Measurements from ENCODE around the gene SCN1B. TPM values are rescaled to one million over a fixed set of nuclear protein-coding genes. Genes with fewer than 3 reads are reported as not detected.
"Not testable (repeated sequence)": the region's sequence is repeated elsewhere in the genome, so short reads cannot be mapped to it uniquely, and the experiment has no call there.

The SCN1B gene
- total RNA-seq, 4 donors from 2014 or later = 194 to 469 (median 289) TPM

GRCh38 chr19:34995551-34995950, 34.7 kb upstream of the SCN1B start:
- intact Hi-C loops (cut with DNase I; ENCODE audit: low total_unique reads) (no loop called here), in situ Hi-C loops (cut with MboI; ENCODE audit: low sequenced_read_pairs in 4 of 4) (loop anchor here in 1 of 4 donors (25.0 kb wide), 1 partner anchor 267 kb away; the partner anchor contains the start of gene USF2)
- no peak for DNase-seq
- peaks cover 15 to 30% of the 10 kb centered on the region in 2 donors for H3K4me1 ChIP-seq
- ATAC-seq = no peak
- peak overlapping the region; percentile 83 to 98 (median 92) for H3K27ac ChIP-seq
- H3K27me3 ChIP-seq = no peaks in the 10 kb centered on the region
- TF ChIP-seq POLR2A (IDR thresholded peaks at IDR 0.05) (no peak), CTCF (IDR thresholded peaks at IDR 0.05 in 4 of 5, conservative IDR thresholded peaks at IDR 0.05 in 1 of 5) (no peak)
- peak overlapping the region in 2 of 4 donors; percentile 64 for H3K4me3 ChIP-seq
- peaks cover 0 to 7% of the 10 kb centered on the region in 2 donors for H3K36me3 ChIP-seq
- no peaks in the 10 kb centered on the region for H3K9me3 ChIP-seq

- H3K27me3 ChIP-seq = no peaks in the 10 kb centered on the region
- in situ Hi-C loops (cut with MboI; ENCODE audit: low sequenced_read_pairs in 4 of 4) (loop anchor here in 1 of 4 donors (25.0 kb wide), 1 partner anchor 265 kb away; the partner anchor contains the start of gene USF2), intact Hi-C loops (cut with DNase I; ENCODE audit: low total_unique reads) (no loop called here)
- peak overlapping the region in 3 of 4 donors; percentile 87 to 98 (median 96) for H3K27ac ChIP-seq
- ATAC-seq (no peak), DNase-seq (no peak)
- peaks cover 26 to 37% of the 10 kb centered on the region in 2 donors for H3K4me1 ChIP-seq
- no peak for TF ChIP-seq POLR2A (IDR thresholded peaks at IDR 0.05)
- no peak for TF ChIP-seq CTCF (IDR thresholded peaks at IDR 0.05 in 4 of 5, conservative IDR thresholded peaks at IDR 0.05 in 1 of 5)
- H3K4me3 ChIP-seq = no peak overlapping the region
- peaks cover 0 to 7% of the 10 kb centered on the region in 2 donors for H3K36me3 ChIP-seq
- H3K9me3 ChIP-seq = no peaks in the 10 kb centered on the region
Measured at GRCh38 chr19:34997071-34997617, 33.1 kb upstream of the SCN1B start.

GRCh38 chr19:34998224-34998623, 32.0 kb upstream of the SCN1B start:
- H3K36me3 ChIP-seq; H3K4me3 ChIP-seq; H3K9me3 ChIP-seq; ATAC-seq; DNase-seq; intact Hi-C loops (cut with DNase I; ENCODE audit: low total_unique reads); H3K27me3 ChIP-seq: not testable (repeated sequence)
- in situ Hi-C loops (cut with MboI; ENCODE audit: low sequenced_read_pairs in 4 of 4) = loop anchor here in 1 of 4 donors (25.0 kb wide), 1 partner anchor 264 kb away; the partner anchor contains the start of gene USF2
- peaks cover 26 to 37% of the 10 kb centered on the region in 2 donors for H3K4me1 ChIP-seq
- H3K27ac ChIP-seq = peak overlapping the region; percentile 91 to 99 (median 97)

GRCh38 chr19:34998777-34999497, 31.3 kb upstream of the SCN1B start:
- TF ChIP-seq POLR2A (IDR thresholded peaks at IDR 0.05) (no peak), CTCF (IDR thresholded peaks at IDR 0.05 in 4 of 5, conservative IDR thresholded peaks at IDR 0.05 in 1 of 5) (no peak)
- ATAC-seq = no peak
- no peaks in the 10 kb centered on the region for H3K27me3 ChIP-seq
- DNase-seq = no peak
- H3K27ac ChIP-seq = peak overlapping the region; percentile 91 to 99 (median 97)
- in situ Hi-C loops (cut with MboI; ENCODE audit: low sequenced_read_pairs in 4 of 4) = loop anchor here in 1 of 4 donors (25.0 kb wide), 1 partner anchor 263 kb away; the partner anchor contains the start of gene USF2
- H3K4me3 ChIP-seq = peak overlapping the region; percentile 67 to 84 (median 73)
- intact Hi-C loops (cut with DNase I; ENCODE audit: low total_unique reads) = no loop called here
- H3K4me1 ChIP-seq = peaks cover 30 to 41% of the 10 kb centered on the region in 2 donors
- H3K9me3 ChIP-seq = no peaks in the 10 kb centered on the region
- H3K36me3 ChIP-seq = peaks cover 0 to 7% of the 10 kb centered on the region in 2 donors
